GM12865 (cell line): Measurements from ENCODE around the gene ATG16L2.

Experiments
- DNase-seq: peaks from one replicate; pipeline ENCODE4 v3.0.0; 2010; ENCODE audit warnings: low read depth
- H3K4me3 ChIP-seq: 2 replicates; pipeline ENCODE4 v1.5.1; 2011; ENCODE audit warnings: mild to moderate bottlenecking, low read depth, low read length, control low read depth
- TF ChIP-seq, protein P1 (sequence below): IDR thresholded peaks from 2 replicates; pipeline ENCODE4 v1.5.1; 2011; ENCODE audit warnings: low read length, control low read depth, low read depth, inconsistent platforms; ENCODE audit not compliant: insufficient read depth; ENCODE audit errors: missing control alignments

Gene ATG16L2

DNA sequence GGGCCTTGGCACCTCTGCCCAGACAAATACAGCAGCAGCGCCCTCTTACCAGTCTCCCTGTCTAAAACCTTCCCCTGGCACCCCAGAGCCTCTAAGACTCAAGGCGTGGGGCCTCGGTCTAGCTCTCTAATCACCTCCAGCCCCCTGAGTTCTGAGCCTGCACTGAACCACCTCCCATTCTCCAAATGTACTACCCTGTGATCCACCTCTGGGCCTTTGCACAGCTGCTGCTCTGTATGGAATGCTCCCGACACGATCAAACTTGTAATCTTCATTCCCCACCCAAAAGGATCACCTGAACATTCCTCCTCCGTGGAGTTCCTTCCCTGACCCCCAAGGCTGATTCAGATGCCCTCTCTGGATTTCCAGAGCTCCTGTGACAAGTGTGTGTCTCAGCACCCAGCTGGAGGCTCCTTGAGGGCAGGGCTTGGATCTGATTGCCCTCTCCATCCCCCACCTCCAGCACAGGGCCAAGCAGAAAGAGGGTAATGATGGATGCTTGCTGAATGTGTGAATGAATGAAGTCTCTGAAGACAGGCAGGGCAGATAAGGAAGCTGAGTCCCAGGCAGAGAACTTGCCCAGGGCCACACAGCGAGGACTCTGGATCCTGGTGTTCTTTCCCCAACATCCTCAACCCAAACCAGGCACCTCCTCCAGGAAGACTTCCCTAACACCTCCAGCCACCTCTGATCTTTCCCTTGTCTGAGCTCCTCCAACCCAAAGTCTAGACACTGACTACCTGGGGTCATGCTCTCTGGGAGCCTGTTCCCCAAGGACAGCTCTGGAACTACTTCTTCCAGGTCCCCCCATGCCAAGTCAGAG lies 38.7 kb upstream of the ATG16L2 start:
- no peak overlapping the region for H3K4me3 ChIP-seq
- TF ChIP-seq, protein P1, sequence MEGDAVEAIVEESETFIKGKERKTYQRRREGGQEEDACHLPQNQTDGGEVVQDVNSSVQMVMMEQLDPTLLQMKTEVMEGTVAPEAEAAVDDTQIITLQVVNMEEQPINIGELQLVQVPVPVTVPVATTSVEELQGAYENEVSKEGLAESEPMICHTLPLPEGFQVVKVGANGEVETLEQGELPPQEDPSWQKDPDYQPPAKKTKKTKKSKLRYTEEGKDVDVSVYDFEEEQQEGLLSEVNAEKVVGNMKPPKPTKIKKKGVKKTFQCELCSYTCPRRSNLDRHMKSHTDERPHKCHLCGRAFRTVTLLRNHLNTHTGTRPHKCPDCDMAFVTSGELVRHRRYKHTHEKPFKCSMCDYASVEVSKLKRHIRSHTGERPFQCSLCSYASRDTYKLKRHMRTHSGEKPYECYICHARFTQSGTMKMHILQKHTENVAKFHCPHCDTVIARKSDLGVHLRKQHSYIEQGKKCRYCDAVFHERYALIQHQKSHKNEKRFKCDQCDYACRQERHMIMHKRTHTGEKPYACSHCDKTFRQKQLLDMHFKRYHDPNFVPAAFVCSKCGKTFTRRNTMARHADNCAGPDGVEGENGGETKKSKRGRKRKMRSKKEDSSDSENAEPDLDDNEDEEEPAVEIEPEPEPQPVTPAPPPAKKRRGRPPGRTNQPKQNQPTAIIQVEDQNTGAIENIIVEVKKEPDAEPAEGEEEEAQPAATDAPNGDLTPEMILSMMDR: no peak
- no peak for DNase-seq

DNA sequence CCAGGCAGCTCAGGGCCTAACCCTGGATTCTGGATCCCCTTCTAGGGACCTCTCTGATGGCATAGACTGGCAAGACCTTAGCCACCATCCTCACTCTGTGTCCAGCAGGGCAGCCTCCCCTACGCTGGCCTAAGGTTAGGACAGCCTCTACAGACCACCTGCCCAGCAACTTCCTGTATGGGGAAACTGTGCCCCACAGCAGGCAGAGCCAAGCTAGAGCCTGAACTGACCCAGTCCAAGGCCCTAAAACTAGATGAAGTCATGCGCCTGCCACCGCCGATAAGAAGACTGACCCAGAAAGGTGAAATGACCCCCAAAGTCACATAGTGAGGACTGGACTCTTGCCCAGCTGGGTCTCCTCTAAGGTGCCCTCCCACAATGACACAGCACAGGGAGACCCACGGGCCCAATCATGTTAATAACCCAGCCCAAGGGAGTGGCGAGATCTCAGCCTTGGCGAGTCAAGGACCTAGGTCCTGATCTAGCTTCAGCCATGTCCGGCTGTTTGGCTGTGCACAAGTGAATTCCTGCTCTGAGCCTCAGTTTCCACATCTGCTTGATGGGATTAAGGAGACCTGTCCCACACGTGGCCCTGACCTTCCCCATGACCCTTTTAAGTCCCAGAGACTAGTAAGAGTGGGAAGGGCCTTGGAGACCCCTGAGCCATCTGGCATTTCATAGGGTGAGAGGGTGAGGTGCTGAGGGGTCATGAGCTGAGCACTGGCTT lies 37.9 kb upstream of the ATG16L2 start:
- TF ChIP-seq, protein P1: no peak
- DNase-seq: no peak
- no peak overlapping the region for H3K4me3 ChIP-seq

DNA sequence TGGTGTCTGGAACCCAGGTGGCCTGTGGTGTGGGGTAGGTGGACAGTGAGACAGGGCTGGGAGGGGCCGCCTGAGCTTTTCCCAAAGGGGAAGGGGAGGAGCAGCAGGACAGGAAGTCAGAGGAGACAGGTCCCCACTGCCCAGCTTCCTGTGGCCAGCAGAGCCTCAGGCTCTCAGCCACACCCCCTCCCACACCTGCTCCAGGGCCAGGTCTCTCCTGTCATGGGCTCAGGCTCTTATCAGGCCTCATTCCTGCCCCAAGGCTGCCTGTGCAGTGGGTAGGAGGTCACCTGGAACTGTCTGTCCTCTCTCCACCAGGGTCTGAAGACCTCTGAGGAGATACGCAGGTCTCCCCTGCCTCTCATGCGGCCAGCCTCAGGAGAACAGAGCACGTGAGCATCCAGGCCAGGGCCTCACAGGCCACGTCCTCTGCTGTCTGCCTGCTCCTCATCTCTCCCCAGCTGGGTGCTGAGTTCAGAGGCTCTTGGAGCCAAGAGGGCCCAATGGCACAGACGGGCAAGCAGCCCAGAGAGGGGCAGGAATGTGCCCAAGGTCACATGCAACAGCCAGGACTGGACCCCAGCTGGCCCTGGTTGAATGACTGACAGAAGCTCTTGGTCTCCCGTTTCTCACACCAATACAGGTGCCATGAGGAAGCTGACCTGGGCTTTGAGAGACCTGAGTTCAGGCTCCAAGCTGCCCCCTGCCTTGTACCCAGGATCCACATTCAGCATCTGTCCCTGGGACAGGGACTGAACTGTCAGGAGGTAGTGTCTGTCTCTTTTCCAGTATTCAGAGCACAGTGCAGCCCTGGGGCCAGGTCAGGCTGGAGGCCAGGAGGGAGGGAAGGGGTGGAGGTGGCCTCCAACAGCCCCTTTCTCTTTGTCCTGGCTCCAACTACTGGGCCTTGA lies 37.1 kb upstream of the ATG16L2 start:
- TF ChIP-seq, protein P1: no peak
- H3K4me3 ChIP-seq: no peak overlapping the region
- no peak for DNase-seq

DNA sequence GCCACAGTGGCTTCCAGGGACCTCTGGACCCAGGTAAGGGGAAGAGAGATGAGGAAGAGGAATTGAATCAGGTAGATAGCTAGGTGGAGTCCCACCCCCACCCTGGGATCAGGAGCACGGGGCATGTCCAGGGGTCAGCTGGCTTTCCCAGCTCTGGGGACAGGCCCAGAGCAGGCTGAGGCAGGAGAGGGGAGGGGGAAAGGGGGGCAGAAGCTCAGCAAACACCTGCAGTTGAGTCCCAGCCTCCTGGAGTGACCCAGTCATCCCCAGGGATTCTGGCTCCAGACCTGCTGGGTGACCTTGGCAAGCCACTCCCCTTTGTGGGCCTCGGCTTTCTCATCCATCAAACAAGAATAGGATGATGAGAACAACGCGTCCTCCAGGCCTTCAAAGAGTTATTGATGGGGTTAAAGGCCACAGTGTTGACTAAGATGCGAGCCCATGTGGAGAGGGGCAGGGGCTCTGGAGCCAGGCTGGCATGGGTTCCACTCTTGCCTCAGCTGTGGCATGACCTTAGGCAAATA lies 36.4 kb upstream of the ATG16L2 start:
- DNase-seq: no peak
- TF ChIP-seq, protein P1: no peak
- no peak overlapping the region for H3K4me3 ChIP-seq

DNA sequence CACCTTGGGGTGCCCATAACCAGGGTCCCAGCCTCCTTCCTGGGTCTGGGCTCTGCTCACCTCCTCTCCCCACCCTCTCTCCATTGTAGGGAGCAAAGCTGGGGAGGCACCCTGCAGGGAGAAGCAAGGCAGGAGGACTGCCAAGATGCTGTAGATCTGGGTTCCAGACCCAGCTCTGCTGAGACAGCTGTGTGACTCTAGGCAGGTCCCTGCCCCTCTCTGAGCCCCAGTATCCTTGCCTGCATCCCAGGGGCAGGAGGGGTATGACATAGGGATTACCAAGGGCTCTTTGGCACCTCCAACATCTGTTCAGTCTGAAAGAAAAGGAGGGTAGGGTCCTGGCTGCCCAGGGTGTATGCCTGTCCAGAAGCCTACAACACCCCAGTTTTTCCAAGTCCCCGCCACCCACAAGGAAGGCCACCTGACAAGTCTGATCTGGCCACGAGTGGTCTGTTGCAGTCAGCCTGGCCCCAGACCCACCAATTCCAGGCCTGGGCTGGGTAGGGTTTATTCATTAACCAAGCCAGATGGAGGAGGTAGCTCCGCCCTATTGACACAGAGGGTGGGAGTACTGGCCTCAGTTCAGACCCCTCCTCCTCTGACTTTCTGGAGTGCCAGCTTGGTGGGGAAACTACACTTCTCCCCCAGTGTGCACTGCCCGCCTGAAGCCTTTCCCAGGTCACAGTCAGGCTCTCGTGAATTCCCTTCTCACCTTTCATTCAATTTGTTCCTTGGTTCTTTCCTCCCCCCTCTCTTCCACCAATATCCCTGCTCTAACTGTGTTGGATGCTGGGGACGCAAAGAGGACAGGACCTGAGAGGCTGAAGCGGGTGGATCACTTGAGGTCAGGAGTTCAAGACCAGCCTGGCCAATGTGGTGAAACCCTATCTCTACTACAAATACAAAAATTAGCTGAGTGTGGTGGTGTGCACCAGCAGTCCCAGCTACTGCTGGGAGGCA lies 35.4 kb upstream of the ATG16L2 start:
- H3K4me3 ChIP-seq: no peak overlapping the region
- TF ChIP-seq, protein P1: no peak
- no peak for DNase-seq
